Esophagus muscularis mucosa (tissue), 3 donors: ENCODE measurements around the gene CTNNA2.

ENCODE experiments used
- CTCF ChIP-seq, 3 experiments: fragments of 200-600 bp in 2 of 3; fragments of 450-650 bp in 1 of 3; sonication (generic) in 2 of 3; IDR thresholded peaks; one replicate each; pipeline ENCODE4 v1.5.1; 2017 to 2019; ENCODE audit warnings: antibody characterized with exemption in 3 of 3, mild to moderate bottlenecking in 2 of 3, moderate library complexity in 1 of 3
- EP300 ChIP-seq: sonication (generic); formaldehyde crosslinking; IDR thresholded peaks from one replicate; pipeline ENCODE4 v1.6.1; 2017; ENCODE audit warnings: antibody characterized with exemption

DNA sequence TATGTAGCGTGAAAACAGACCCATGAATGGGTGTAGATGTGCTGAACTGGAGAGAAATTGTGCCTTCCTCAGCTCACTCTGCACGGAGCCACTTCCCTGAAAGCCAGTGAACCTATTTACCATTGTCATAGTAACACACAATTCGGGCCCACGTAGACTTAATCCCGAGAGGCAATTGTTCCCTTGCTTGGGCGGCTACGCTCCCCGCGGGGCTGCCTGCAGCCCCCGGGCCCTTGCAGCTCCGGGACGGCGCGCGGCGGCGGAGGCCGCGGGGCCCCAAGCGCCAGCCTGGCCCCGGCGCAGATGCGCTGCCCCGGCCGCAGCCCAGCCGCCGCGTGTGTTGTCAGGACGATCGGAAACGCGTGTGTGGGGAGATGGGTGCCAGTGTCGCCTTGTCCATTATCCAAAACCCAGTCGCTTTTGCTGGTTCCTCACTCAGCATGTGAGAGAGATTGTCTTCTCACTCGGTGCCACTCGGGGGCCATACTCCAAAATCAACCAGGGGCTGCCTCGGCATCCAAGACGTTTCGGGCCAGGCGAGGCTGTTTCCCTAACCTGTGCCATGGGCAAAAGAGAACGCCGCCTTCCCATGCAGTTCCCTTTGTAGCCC lies 809.6 kb downstream of the CTNNA2 start:
- TF ChIP-seq CTCF (IDR thresholded peaks at IDR 0.05) (no peak), EP300 (no peak)
